GM23338 (cell line): ENCODE measurements around the gene RHOB. TPM values are rescaled to one million over a fixed set of nuclear protein-coding genes. Genes with fewer than 3 reads are reported as not detected.

Experiments
- ATAC-seq: fragments of 200-7000 bp; cut with Tn5 transposase; 3 replicates; pipeline ENCODE4 v1.9.1; 2020
- DNase-seq: peaks from one replicate; pipeline ENCODE4 v3.0.0-alpha.2; 2015; ENCODE audit warnings: low spot score
- H2AFZ ChIP-seq: fragments of 200-600 bp; sonication (generic); 2 replicates; pipeline ENCODE4 v1.8.0; 2016; ENCODE audit warnings: antibody characterized with exemption, mild to moderate bottlenecking, moderate library complexity
- H3F3A ChIP-seq: fragments of 200-600 bp; sonication (generic); replicated peaks from 2 replicates; pipeline ENCODE4 v1.8.0; 2017; ENCODE audit warnings: antibody characterized with exemption, mixed run types, low read depth
- H3K27ac ChIP-seq: fragments of 200-600 bp; sonication (generic); 2 replicates; pipeline ENCODE4 v1.6.1; 2016; ENCODE audit warnings: low read depth
- H3K27me3 ChIP-seq: fragments of 200-600 bp; sonication (generic); 2 replicates; pipeline ENCODE4 v1.8.0; 2016; ENCODE audit warnings: mild to moderate bottlenecking, mixed run types, moderate library complexity; ENCODE audit not compliant: insufficient read depth
- H3K36me3 ChIP-seq: fragments of 200-600 bp; sonication (generic); 2 replicates; pipeline ENCODE4 v1.8.0; 2016; ENCODE audit warnings: mild to moderate bottlenecking; ENCODE audit not compliant: insufficient read depth
- H3K4me1 ChIP-seq: fragments of 200-600 bp; sonication (generic); 2 replicates; pipeline ENCODE4 v1.8.0; 2016; ENCODE audit warnings: mild to moderate bottlenecking, moderate library complexity; ENCODE audit not compliant: insufficient read depth
- H3K4me2 ChIP-seq: fragments of 200-600 bp; sonication (generic); 2 replicates; pipeline ENCODE4 v1.7.1; 2017; ENCODE audit warnings: mixed run types
- H3K4me3 ChIP-seq: fragments of 200-600 bp; sonication (generic); 2 replicates; pipeline ENCODE4 v1.6.1; 2016; ENCODE audit warnings: mixed run types
- H3K79me2 ChIP-seq: fragments of 200-600 bp; sonication (generic); replicated peaks from 2 replicates; pipeline ENCODE4 v1.8.0; 2017; ENCODE audit warnings: mild to moderate bottlenecking; ENCODE audit not compliant: insufficient read depth
- H3K9me2 ChIP-seq: fragments of 200-600 bp; sonication (generic); 2 replicates; pipeline ENCODE4 v1.8.0; 2017; ENCODE audit not compliant: insufficient read depth
- H4K20me1 ChIP-seq: fragments of 200-600 bp; sonication (generic); replicated peaks from 2 replicates; pipeline ENCODE4 v1.8.0; 2017; ENCODE audit warnings: mild to moderate bottlenecking; ENCODE audit not compliant: insufficient read depth
- H3K27ac Mint-ChIP-seq: 2 replicates; pipeline ENCODE4 v1.8.0; 2020; ENCODE audit warnings: inconsistent platforms, mild to moderate bottlenecking, moderate library complexity, mixed read lengths
- H3K27me3 Mint-ChIP-seq: 3 replicates; pipeline ENCODE4 v1.8.0; 2022; ENCODE audit warnings: low read depth, mild to moderate bottlenecking, moderate library complexity, mixed read lengths, inconsistent platforms; ENCODE audit not compliant: insufficient read depth, poor library complexity
- H3K36me3 Mint-ChIP-seq: 3 replicates; pipeline ENCODE4 v1.8.0; 2021; ENCODE audit warnings: low read depth, mild to moderate bottlenecking, inconsistent platforms, moderate library complexity, mixed read lengths
- H3K4me1 Mint-ChIP-seq: 3 replicates; pipeline ENCODE4 v1.8.0; 2020; ENCODE audit warnings: mild to moderate bottlenecking, inconsistent platforms, mixed read lengths
- H3K4me3 Mint-ChIP-seq: 3 replicates; pipeline ENCODE4 v1.8.0; 2021; ENCODE audit warnings: moderate library complexity, mild to moderate bottlenecking, inconsistent platforms, mixed read lengths
- H3K9me3 Mint-ChIP-seq: 3 replicates; pipeline ENCODE4 v1.8.0; 2020; ENCODE audit warnings: moderate library complexity, mild to moderate bottlenecking, inconsistent platforms, mixed read lengths
- CREB1 ChIP-seq: fragments of 250-450 bp; sonication (Bioruptor Pico); IDR thresholded peaks from 2 replicates; pipeline ENCODE4 v1.5.0; 2020; ENCODE audit warnings: low read depth, mild to moderate bottlenecking, moderate library complexity
- EZH2 ChIP-seq: fragments of 200-600 bp; sonication (generic); IDR thresholded peaks from one replicate; pipeline ENCODE4 v1.8.0; 2017; ENCODE audit warnings: antibody characterized with exemption, mild to moderate bottlenecking, low read depth; ENCODE audit not compliant: unreplicated experiment
- EZH2phosphoT487 ChIP-seq: fragments of 200-600 bp; sonication (generic); IDR thresholded peaks from one replicate; pipeline ENCODE4 v1.8.1; 2018; ENCODE audit warnings: antibody characterized with exemption; ENCODE audit not compliant: unreplicated experiment
- POLR2AphosphoS5 ChIP-seq: IDR thresholded peaks from 2 replicates; pipeline ENCODE4 v1.6.1; 2016; ENCODE audit warnings: antibody characterized with exemption, low read depth
- REST ChIP-seq: IDR thresholded peaks from one replicate; pipeline ENCODE4 v1.6.1; 2018; ENCODE audit warnings: antibody characterized with exemption; ENCODE audit not compliant: unreplicated experiment
- STAT1 ChIP-seq: IDR thresholded peaks from one replicate; pipeline ENCODE4 v1.6.1; 2016; ENCODE audit warnings: antibody characterized with exemption; ENCODE audit not compliant: unreplicated experiment
- ZNF114 ChIP-seq: fragments of 250-450 bp; sonication (Bioruptor Pico); IDR thresholded peaks from 2 replicates; pipeline ENCODE4 v1.5.0; 2020; ENCODE audit warnings: mild to moderate bottlenecking, moderate library complexity
- ZNF462 ChIP-seq: fragments of 250-450 bp; sonication (Bioruptor Pico); IDR thresholded peaks from 2 replicates; pipeline ENCODE4 v1.5.0; 2020; ENCODE audit warnings: mild to moderate bottlenecking, moderate library complexity
- polyA plus RNA-seq: library from polyadenylated mRNA; unstranded; fragments of >200 nt; fragmentation: Nextera tagmentation; extraction: Ambion mirVana; gene quantifications from 2 replicates; pipeline ENCODE4 v1.2.1, GENCODE V29; 2016
- total RNA-seq: library from RNA; depleted of rRNA; stranded (reverse); fragments of >200 nt; shearing (Covaris generic); gene quantifications from 2 replicates; pipeline ENCODE4 v1.2.3, GENCODE V29; 2014

RHOB gene
- total and polyA plus RNA-seq, 2 experiments from 2014 or later: 6.6 to 26.9 TPM

GRCh38 chr2:20439503-20439902 lies 7.4 kb upstream of the RHOB start:
- DNase-seq: no peak
- H3K27me3 ChIP-seq: no peaks in the 10 kb centered on the region
- H3K4me2 ChIP-seq: no peak overlapping the region

More at GRCh38 chr2:20439503-20439902, 7.4 kb upstream of the RHOB start:
- peaks cover 12% of the 10 kb centered on the region for H3K4me1 Mint-ChIP-seq
- no peak overlapping the region for H3K4me3 Mint-ChIP-seq
- no peaks in the 10 kb centered on the region for H3K9me2 ChIP-seq
- no peak overlapping the region for H3K27ac ChIP-seq
- TF ChIP-seq ZNF114 (CRISPR knock-in tag): no peak
- TF ChIP-seq CREB1 (CRISPR knock-in tag): no peak
- TF ChIP-seq STAT1: no peak
- no peak for TF ChIP-seq REST
- TF ChIP-seq ZNF462 (CRISPR knock-in tag): no peak
- TF ChIP-seq EZH2: no peak
- no peak for TF ChIP-seq EZH2phosphoT487
- no peak for TF ChIP-seq POLR2AphosphoS5
- no peak overlapping the region for H3K27ac Mint-ChIP-seq
- no peaks in the 10 kb centered on the region for H3K9me3 Mint-ChIP-seq
- H3K4me1 ChIP-seq: peaks cover 6% of the 10 kb centered on the region
- peaks cover 4% of the 10 kb centered on the region for H3K27me3 Mint-ChIP-seq
- no peaks in the 10 kb centered on the region for H4K20me1 ChIP-seq
- H2AFZ ChIP-seq: 0 out of 2 replicates have a peak overlapping the region, but pooled peaks have one; percentile 38
- no peaks in the 10 kb centered on the region for H3F3A ChIP-seq
- no peak overlapping the region for H3K4me3 ChIP-seq
- no peak for ATAC-seq
- no peaks in the 10 kb centered on the region for H3K36me3 ChIP-seq
- no peaks in the 10 kb centered on the region for H3K79me2 ChIP-seq
- no peaks in the 10 kb centered on the region for H3K36me3 Mint-ChIP-seq
